ENCODE measurements around the gene USP30. TPM values are rescaled to one million over a fixed set of nuclear protein-coding genes. Genes with fewer than 3 reads are reported as not detected.

Gene USP30
- total RNA-seq = 1 to 10 TPM; 5.6 to 9.7 TPM

GRCh38 chr12:109052414-109053323 lies at the start of gene USP30:
USP30 (plus strand) TSS chr12:109052576; CDS start chr12:109052679, 103 bp downstream.

GRCh38 chr12:109020796-109021380 lies 31.5 kb upstream of the USP30 start, which contains the start of gene SVOP:
SVOP (minus strand) TSS chr12:109021068; CDS start chr12:109020868, 200 bp downstream.

DNA sequence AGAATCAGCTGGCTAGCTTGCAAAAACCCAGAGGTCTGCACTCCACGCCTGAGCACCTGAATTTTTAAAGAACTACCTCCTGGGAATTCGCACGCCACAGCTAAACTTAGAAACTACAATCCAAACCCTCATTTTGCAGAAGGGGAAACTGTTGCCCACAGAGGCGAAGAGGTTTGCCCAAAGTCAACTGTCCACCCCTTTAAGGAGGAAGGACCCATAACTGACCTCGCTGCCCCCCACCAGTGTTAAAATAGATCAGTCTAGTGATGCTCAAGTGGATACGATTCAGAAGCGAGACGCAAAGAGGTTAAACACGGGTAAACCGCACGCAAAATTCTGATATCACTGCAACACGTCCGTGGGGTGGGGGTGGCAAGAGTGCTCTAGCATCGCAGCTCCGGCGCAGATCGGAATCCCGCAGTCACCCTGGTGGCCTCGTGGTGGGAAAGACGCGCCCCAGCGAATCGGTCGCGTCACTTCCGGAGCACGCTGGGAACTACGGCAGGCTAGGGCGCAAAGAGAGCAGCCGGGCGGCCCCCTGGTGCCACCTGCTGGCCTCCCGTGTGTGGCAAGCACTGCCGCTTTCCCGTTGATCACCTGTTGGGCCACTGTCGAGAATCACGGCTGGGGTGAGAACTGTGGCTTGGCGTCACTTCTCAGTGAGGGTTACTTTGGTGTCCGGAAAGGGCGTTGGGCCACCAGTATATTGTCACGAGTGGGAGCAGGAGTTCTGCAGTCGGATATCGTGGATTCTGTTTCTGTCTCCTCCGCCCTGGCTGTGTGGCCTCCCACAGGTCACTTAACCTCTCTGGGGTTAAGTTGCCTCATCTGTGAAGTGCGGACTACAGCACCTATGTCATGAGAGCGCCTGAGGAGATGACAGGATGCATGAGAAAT lies 40.9 kb downstream of the USP30 start, which contains the start of gene ALKBH2:
TSS of gene ALKBH2 (minus strand) at position 451 of the 897 bp plus-strand sequence. CDS start 686 bp downstream, outside the sequence.

GRCh38 chr12:109097435-109098182 lies 45.2 kb downstream of the USP30 start, which contains the start of gene UNG:
UNG (plus strand) TSS chr12:109097597; CDS start chr12:109097680, 83 bp downstream.

GRCh38 chr12:109115758-109116610 lies 63.6 kb downstream of the USP30 start, which contains the start of gene ACACB:
ACACB (plus strand) TSS chr12:109116587; CDS start chr12:109139406, 22,819 bp downstream.

Other genes with a start within 250 kb of the USP30 start
- gene SSH1, start 195.0 kb upstream of the USP30 start, total RNA-seq = 10 to 100 TPM; 23.8 to 25.4 TPM
- not detected for gene DAO, start 172.5 kb upstream of the USP30 start, total RNA-seq
- not detected for gene SVOP, start 31.5 kb upstream of the USP30 start, total RNA-seq
- gene ALKBH2, start 40.9 kb downstream of the USP30 start, total RNA-seq = 10 to 100 TPM; 12.5 to 12.8 TPM
- 10 to 100 TPM; 35.3 to 41.3 TPM for gene UNG, start 45.0 kb downstream of the USP30 start, total RNA-seq
- 10 to 100 TPM; 10.8 to 12.1 TPM for gene ACACB, start 64.0 kb downstream of the USP30 start, total RNA-seq